Measurements from ENCODE around the gene ASPSCR1. TPM values are rescaled to one million over a fixed set of nuclear protein-coding genes. Genes with fewer than 3 reads are reported as not detected.

Gene ASPSCR1
- total RNA-seq, 1 donor from 2014 or later: 25.4 TPM

DNA sequence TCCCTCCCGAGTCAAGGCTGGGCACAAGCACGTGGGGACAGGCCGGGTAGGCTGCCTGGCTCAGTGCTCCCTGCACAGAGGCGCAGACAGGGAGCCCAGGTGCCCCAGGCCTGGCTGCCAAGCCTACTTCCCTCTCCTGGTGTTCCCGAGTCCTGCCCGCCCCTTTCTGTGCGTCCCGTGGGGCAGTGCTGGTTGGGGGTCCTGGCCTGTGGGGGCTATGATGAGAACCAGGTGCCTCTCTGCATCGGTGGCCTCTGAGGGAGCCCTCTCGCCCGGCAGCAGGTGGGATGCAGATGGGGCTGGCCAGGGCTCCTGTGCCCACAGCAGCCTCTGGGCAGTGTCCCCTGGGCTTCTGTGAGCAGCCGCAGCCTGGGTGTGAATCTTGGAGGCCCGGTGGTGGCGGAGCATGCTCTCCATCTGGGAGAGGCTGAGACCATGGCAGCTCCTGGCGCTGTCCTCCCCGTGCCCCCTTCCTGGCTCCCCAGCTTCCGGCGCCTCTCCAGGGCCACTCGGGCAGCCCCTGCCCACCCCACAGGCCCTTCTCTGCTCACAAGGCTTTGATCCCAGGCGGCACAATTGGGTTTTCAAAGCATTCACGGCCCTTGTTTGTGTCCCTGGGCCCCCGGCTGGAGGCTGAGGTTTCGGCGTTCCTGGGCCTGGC lies 38.0 kb downstream of the ASPSCR1 start:
- intact Hi-C loops (cut with DNase I): no loop called here

GRCh38 chr17:82016061-82016874 lies 38.8 kb downstream of the ASPSCR1 start:
- DNase-seq (no peak), ATAC-seq (ENCODE audit: poor library complexity) (no peak)
- intact Hi-C loops (cut with DNase I): no loop called here

More for the DNA sequence above, 38.0 kb downstream of the ASPSCR1 start:
- ATAC-seq (ENCODE audit: poor library complexity): no peak
- DNase-seq: no peak

DNA sequence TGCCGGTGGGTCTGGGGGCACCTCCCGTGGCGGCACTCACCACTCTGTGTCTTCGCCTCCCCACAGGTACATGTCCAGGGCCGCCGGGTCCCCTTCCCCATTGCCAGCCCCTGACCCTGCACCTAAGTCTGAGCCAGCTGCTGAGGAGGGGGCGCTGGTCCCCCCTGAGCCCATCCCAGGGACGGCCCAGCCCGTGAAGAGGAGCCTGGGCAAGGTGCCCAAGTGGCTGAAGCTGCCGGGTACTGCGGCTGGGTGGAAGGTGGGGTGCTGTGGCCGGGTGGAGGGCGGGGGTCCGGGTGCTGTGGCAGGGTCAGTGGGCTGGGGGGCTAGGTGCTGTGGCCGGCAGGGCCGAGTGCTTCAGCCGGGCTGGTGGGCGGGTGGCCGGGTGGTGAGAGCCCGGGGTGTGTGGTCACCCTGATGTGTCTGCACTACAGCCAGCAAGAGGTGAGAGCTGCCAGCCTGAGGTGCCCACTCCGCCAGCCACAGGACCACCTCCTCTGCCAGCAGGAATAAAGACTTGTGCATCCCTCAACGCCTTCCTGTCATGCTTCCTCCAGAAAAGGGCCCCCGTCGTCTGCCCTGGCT lies 39.5 kb downstream of the ASPSCR1 start:
- intact Hi-C loops (cut with DNase I): no loop called here
- ATAC-seq (ENCODE audit: poor library complexity) (no peak), DNase-seq (no peak)

DNA sequence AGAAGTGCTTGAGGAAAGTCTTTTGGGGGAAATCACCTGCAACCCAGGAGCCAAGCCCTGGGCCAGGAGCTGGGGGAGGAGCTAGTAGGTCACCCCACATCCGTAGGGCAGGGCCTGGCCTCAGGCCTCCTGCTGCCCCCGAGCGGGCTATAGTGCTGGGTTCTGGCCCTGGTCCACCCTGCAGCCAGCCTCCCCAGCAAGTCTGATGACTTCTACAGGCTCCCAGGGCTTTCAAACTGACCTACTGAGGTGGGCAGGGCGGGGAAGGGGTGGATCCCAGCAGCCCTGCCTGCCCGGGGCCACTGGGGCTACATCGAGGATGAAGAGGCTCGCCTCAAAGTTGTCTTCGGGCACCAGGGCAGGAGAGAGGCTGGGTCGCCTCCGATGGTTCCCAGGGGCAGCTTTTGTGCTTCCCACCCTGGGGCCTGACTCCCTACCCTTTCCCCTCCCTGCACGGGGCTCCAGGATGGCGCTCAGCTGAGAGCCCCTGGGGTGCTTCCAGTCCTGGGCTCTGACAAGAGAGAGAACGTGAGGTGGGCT lies 40.3 kb downstream of the ASPSCR1 start:
- intact Hi-C loops (cut with DNase I): no loop called here
- DNase-seq: no peak
- ATAC-seq (ENCODE audit: poor library complexity): no peak

DNA sequence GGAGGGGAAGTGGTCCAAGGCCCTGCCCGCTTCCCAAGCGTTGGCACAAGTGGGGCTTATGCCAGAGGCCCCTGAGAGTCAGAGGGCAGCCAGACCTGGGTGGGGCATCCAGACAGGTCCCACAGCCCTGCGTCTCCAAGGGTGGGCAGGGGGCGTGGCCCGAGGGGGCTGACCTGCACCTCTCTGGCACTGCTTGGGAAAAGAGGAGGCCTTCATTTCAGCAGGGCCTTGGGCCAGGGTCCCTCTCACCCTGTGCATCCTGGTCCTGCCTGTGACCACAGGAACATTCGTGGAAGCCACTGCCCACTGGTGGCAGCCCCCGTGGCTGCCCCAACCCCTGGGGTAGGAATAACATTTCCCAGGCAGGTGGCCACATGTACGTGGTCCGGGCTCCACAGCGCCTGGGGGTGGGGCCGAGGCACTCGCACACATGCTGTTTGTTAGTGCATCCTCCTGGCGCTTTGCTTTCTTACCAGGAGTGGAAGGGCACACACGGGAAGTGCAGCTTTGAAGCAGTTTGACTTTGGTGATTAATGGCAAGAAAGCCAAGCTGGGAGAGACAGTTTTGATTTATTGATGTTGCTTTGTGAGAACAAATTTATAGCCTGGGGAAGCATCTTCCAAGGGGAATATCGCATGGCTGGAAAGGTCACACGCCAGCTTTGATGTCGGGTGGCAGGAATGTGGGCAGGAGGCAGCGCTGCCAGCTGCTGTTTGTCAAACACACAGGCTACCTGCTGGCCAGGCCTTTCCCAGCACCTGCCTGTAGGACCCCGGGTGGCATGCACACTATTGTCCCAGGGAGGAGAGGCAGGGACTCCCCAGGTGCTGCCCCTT lies 40.9 kb downstream of the ASPSCR1 start:
- intact Hi-C loops (cut with DNase I): no loop called here
- ATAC-seq (ENCODE audit: poor library complexity) (no peak), DNase-seq (no peak)

- intact Hi-C loops (cut with DNase I): no loop called here
Measured at GRCh38 chr17:82018989-82019689, 41.7 kb downstream of the ASPSCR1 start.

DNA sequence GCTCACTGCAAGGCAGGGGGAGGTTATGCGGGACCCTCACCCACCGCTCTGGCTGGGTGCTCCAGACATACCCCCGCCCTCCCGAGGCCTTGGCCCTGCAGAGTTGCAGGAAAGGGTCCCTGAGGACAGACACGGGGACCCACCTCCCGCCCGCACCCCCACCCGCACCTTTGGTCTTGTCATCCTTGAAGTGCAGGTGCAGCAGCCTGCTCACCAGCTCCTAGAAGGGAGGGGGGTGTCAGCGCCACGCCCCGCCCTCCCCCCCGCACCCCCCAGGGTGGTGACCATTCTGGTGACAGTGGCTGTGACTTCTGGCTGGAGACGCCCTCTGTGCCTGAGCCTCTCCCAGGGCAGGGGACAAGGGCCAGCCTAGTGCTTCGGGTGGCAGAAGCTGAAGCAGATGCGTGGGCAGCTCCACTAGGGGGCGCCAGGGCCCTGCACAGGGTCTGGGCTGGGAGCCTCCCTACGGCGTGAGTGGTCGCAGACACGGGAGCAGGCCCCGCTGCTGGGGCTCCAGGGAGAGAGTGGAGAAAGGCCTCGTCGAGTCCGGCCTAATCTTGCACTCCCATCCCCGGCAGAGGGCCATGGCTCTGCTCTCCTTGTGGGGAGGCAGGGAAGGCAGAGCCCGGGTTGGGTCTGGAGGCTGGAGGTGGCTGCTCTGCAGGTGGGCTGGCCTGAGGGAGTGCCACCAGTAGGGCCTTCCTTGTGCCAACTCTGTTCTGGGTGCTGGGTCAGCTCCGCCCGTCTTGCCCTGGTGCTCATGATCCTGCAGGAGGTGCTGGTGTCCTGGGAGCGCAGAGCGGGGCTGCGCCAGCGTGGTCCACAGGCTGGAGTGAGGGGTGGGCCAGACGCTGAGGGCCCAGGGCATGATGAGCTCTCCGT lies 42.5 kb downstream of the ASPSCR1 start:
- intact Hi-C loops (cut with DNase I): loop anchor here (2.0 kb wide), 1 partner anchor 61 kb away; no protein-coding TSS in a partner anchor
- DNase-seq (peak; percentile 76), ATAC-seq (ENCODE audit: poor library complexity) (no peak)

More at GRCh38 chr17:82018989-82019689, 41.7 kb downstream of the ASPSCR1 start:
- ATAC-seq (ENCODE audit: poor library complexity) (no peak), DNase-seq (no peak)

DNA sequence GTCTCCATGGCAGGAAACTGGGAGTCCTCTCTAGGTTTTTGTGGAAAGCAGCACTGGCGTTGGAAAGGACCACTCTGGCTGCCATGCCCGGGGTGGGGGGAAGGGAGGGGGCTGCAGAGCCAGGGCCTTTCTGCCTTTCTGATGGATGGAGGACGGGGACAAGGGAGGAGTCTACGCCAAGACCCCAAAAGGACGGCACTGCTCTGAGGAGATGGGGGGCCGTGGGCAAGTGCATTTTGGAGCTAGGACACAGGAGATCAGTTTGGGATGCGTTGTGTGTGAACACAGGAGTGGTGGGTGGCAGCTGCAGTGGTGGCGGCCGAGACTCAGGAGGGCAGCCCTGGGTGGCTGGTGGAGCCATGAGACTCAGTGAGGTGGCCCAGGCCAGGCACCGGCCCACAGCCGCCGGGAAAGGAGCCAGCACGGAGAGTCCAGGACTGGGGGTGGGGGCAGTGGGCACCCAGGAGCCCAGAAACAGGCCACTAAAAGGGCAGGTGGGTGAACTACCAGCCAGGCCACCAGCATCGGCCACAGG lies 43.2 kb downstream of the ASPSCR1 start:
- DNase-seq (no peak), ATAC-seq (ENCODE audit: poor library complexity) (no peak)
- intact Hi-C loops (cut with DNase I): loop anchor here (2.0 kb wide), 1 partner anchor 62 kb away; no protein-coding TSS in a partner anchor

DNA sequence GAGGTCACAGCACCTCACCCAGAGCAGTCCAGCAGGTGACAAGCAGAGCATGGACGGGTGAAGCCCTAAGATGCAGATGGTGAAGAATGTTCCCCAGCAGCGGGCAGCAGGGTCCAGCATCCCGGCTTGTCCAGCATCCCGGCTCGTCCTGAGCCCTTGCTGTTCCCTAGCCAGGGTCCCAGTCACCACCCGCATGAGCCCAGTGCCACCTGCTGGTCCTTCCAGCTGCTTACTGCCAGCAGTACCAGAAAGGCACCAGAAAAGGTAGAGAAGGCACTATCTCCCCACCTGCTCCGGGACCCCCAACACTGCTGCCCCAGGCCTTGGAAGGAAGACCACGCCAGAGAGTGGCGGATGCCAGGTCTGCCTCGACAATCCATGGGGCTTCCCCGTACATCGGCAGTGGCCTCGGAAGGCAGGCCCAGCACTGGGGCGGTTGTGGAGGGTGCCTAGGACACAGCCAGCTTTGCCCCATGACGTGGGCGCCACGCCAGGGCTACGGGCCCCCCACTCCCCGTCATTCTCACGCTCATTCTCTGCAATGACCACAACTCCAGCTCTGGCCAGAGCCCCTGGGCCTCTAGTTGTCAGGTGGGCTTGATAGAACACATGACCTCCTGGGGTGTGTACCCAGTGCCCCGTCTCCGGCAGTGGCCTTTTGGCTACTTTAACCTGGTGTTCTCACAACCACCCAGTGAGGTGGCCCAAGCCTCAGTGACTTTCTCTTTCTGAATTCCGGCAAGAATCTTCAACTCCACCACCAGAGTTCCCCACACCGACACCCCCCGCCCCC lies 43.9 kb downstream of the ASPSCR1 start:
- ATAC-seq (ENCODE audit: poor library complexity): peak; percentile 30
- peak; percentile 83 for DNase-seq
- intact Hi-C loops (cut with DNase I): loop anchor here (2.0 kb wide), 1 partner anchor 63 kb away; no protein-coding TSS in a partner anchor

- DNase-seq: no peak
- ATAC-seq (ENCODE audit: poor library complexity): no peak
- intact Hi-C loops (cut with DNase I): loop anchor here (2.0 kb wide), 1 partner anchor 63 kb away; no protein-coding TSS in a partner anchor
Measured at GRCh38 chr17:82021900-82022309, 44.5 kb downstream of the ASPSCR1 start.

DNA sequence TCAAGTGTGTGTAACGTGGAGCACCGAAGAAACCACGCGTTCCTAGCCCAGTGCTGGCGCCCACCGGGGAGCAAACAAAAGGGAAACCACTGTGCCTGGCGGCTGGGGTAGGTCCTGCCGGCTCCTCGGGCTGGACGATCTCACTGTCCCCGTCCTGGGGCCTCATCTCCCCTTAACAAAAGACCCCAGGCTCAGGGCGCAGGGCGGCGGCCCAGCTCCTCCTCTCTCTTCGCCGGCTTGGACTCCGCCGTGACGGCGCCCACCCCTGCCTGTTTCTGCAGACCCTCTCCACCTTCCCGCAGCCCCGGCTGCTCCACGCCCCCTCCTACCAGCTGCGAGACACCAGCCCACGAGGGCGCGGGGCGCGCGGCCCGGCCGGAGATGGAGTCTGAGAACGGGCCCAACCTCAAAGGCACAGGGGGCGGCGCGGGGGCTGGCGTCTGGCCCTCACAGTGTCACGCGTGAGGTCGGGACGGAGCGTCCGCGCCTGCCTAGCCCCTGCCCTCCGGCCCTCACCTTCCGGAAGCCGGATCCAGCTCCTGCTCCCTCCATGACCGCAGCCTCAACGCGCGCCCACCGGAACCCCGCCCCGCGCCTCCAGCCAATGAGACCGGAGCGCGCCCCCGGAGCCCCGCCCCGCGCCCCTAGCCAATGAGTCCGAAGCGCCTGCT lies 45.0 kb downstream of the ASPSCR1 start, which contains the start of gene CENPX:
CENPX (minus strand) TSS at position 569 of the 671 bp plus-strand sequence; CDS start at position 552, 17 bp downstream.
- intact Hi-C loops (cut with DNase I): no loop called here
- ATAC-seq (ENCODE audit: poor library complexity) (no peak), DNase-seq (no peak)

DNA sequence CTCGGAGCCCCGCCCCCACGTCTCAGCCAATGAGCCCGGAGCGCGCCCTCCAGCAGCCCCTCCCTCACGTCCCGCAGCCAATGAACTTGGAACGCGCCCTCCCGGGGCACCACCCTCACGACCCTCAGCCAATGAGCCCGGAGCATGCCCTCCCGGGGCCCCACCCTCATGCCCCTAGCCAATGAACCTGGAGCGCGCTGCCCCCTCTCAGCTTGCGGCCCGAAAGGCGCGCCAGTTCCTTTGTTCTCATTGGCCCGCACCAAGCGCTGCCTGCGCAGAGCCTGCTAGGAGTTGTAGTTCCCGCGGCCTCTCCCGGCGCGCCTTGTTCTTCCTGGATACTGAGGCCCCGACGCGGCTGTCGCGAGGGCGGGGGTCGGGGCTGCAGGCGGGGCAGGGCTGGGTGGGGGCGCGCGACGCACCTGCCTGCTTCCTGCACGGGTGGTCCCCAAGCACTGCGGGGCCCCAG lies 45.6 kb downstream of the ASPSCR1 start, which contains the start of gene LRRC45:
LRRC45 (plus strand) TSS at position 325 of the 466 bp plus-strand sequence. CDS start 339 bp downstream, outside the sequence.
- intact Hi-C loops (cut with DNase I): no loop called here

DNA sequence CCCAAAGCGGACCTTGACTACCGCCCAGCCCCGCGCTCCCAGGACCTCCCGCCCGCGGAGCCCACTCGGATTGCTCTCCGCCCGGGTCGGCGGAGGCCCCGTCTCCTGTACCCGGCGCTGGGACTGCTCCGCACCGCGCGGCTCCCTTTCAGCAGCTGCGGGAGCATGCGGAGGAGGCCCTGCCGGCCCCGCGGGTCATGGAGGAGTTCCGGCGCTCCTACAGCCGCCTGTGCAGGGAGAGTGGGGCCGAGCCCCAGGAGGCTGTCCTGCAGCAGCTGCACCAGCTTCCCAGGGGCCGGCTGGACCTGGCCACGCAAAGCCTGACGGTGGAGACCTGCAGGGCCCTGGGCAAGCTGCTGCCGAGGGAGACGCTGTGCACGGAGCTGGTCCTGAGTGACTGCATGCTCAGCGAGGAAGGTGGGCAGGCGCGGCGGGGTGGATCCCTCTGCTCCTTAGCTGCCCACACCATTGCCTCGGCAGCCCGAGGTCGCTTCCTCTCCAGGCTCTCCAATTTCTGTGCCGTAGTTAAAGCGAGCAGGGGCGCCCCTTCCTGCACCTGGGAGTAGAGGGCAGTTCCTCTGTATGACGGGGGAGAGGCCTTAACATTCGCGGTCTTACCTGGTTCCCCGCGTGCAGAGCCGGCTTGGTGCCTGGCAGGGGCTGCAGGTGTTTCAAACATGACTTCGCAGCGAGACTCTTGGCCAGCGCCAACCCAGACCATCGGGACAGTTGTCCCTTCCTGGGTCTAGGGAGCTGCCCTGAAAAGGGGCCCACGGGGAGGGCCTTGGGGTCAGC lies 46.2 kb downstream of the ASPSCR1 start:
- peak; percentile 44 for DNase-seq
- ATAC-seq (ENCODE audit: poor library complexity): peak; percentile 1
- intact Hi-C loops (cut with DNase I): no loop called here

More for the DNA sequence above, 45.6 kb downstream of the ASPSCR1 start, which contains the start of gene LRRC45:
- DNase-seq: peak; percentile 100
- peak; percentile 91 for ATAC-seq (ENCODE audit: poor library complexity)

DNA sequence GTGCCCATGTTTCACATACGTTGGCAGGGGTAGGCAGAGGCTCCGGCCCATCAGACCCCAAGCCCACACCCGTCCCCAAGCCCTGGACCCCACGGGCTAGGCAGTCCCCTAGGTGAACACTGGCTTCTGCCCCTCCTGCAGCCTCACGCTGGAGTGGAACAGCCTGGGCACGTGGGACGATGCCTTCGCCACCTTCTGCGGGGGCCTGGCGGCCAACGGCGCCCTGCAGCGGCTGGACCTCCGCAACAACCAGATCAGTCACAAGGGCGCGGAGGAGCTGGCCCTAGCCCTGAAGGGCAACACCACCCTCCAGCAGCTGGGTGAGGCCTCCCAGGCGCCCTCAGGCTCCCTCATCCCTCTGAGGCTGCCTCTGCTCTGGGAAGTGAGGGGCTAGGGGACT lies 47.4 kb downstream of the ASPSCR1 start:
- ATAC-seq (ENCODE audit: poor library complexity) (no peak), DNase-seq (no peak)
- intact Hi-C loops (cut with DNase I): no loop called here
